K562 (cell line): ENCODE results near the gene BSPRY. TPM values are rescaled to one million over a fixed set of nuclear protein-coding genes. Genes with fewer than 3 reads are reported as not detected.

ENCODE experiments used
- CBX2 ChIP-seq: fragments of 200-600 bp; sonication (generic); IDR thresholded peaks from one replicate; pipeline ENCODE4 v1.6.1; 2012; ENCODE audit warnings: mild to moderate bottlenecking, low read length, inconsistent platforms; ENCODE audit not compliant: insufficient read depth, poor library complexity, severe bottlenecking
- CC2D1A ChIP-seq: fragments of 450-650 bp; IDR thresholded peaks from 2 replicates; pipeline ENCODE4 v1.6.1; 2017; ENCODE audit warnings: mild to moderate bottlenecking
- COPS2 ChIP-seq: fragments of 450-650 bp; conservative IDR thresholded peaks from 2 replicates; pipeline ENCODE4 v1.6.1; 2016; ENCODE audit warnings: mild to moderate bottlenecking, moderate library complexity
- CSDE1 ChIP-seq, 2 experiments: fragments of 450-650 bp; IDR thresholded peaks; 2 replicates each; pipeline ENCODE4 v1.6.1; 2016; ENCODE audit warnings: mild to moderate bottlenecking in 1 of 2
- EHMT2 ChIP-seq: fragments of 450-650 bp; IDR thresholded peaks from 2 replicates; pipeline ENCODE4 v1.6.1; 2018; ENCODE audit warnings: antibody characterized with exemption
- FOXO4 ChIP-seq: fragments of 450-650 bp; formaldehyde crosslinking; IDR thresholded peaks from 2 replicates; pipeline ENCODE4 v1.4.0; 2020; ENCODE audit warnings: mild to moderate bottlenecking, moderate library complexity
- FUS ChIP-seq: fragments of 200-400 bp; formaldehyde crosslinking; optimal IDR thresholded peaks from 2 replicates; pipeline ENCODE3; 2017; ENCODE audit warnings: low read depth, low read length
- IFI16 ChIP-seq: fragments of 250-450 bp; sonication (Bioruptor Pico); IDR thresholded peaks from 2 replicates; pipeline ENCODE4 v2.1.2; 2022; ENCODE audit warnings: mild to moderate bottlenecking, inconsistent platforms
- JUNB ChIP-seq: fragments of 450-650 bp; formaldehyde crosslinking; conservative IDR thresholded peaks from 2 replicates; pipeline ENCODE4 v1.4.0; 2020; ENCODE audit warnings: mild to moderate bottlenecking
- NFIC ChIP-seq: fragments of 450-650 bp; IDR thresholded peaks from 2 replicates; pipeline ENCODE4 v1.6.1; 2017; ENCODE audit warnings: mild to moderate bottlenecking, inconsistent platforms
- NR0B1 ChIP-seq: fragments of 450-650 bp; IDR thresholded peaks from one replicate; pipeline ENCODE4 v1.6.1; 2018; ENCODE audit warnings: mild to moderate bottlenecking, moderate library complexity; ENCODE audit not compliant: partially characterized antibody
- RFX5 ChIP-seq: IDR thresholded peaks from 2 replicates; pipeline ENCODE4 v1.6.1; 2011; ENCODE audit warnings: low read depth, mild to moderate bottlenecking, improper control_type of control experiment, low read length
- RREB1 ChIP-seq: fragments of 250-450 bp; sonication (Bioruptor Pico); IDR thresholded peaks from 2 replicates; pipeline ENCODE4 v1.4.0; 2020
- SLC30A9 ChIP-seq: fragments of 250-450 bp; sonication (Bioruptor Pico); IDR thresholded peaks from 2 replicates; pipeline ENCODE4 v1.8.0; 2022; ENCODE audit warnings: mild to moderate bottlenecking, moderate library complexity
- SNAPC5 ChIP-seq: fragments of 250-450 bp; sonication (Bioruptor Pico); IDR thresholded peaks from 2 replicates; pipeline ENCODE4 v1.8.0; 2021; ENCODE audit warnings: moderate library complexity, mild to moderate bottlenecking, inconsistent platforms
- TRIM24 ChIP-seq, 2 experiments: fragments of 450-650 bp; IDR thresholded peaks; 2 replicates each; pipeline ENCODE4 v1.6.1; 2016
- U2AF1 ChIP-seq: fragments of 200-400 bp; formaldehyde crosslinking; optimal IDR thresholded peaks from 2 replicates; pipeline ENCODE3; 2017; ENCODE audit warnings: mild to moderate bottlenecking, low read depth, low read length, moderate library complexity
- ZFP30 ChIP-seq: fragments of 250-450 bp; sonication (Bioruptor Pico); IDR thresholded peaks from 2 replicates; pipeline ENCODE4 v1.8.0; 2022; ENCODE audit warnings: moderate library complexity, mild to moderate bottlenecking, inconsistent platforms, borderline replicate concordance
- ZNF384 ChIP-seq: IDR thresholded peaks from 2 replicates; pipeline ENCODE4 v1.6.1; 2012; ENCODE audit warnings: low read depth, low read length, improper control_type of control experiment
- ZNF75A ChIP-seq: fragments of 450-650 bp; formaldehyde crosslinking; IDR thresholded peaks from 2 replicates; pipeline ENCODE4 v1.4.0; 2020; ENCODE audit warnings: mild to moderate bottlenecking
- ZSCAN29 ChIP-seq: fragments of 450-650 bp; IDR thresholded peaks from 2 replicates; pipeline ENCODE4 v1.6.1; 2017
- polyA plus RNA-seq, 8 experiments: library from polyadenylated mRNA; depleted of rRNA in 4 of 8; stranded (reverse) in 5 of 8; unstranded in 3 of 8; fragments of >200 nt; fragmentation: Nextera tagmentation in 2 of 8; fragmentation: Illumina TruSeq in 1 of 8; extraction: Ambion mirVana in 2 of 8; extraction: Trizol in 1 of 8; gene quantifications; 2 replicates each; pipeline versions ENCODE4 v1.2.1 to v1.2.3, GENCODE V29; 2011 to 2014; ENCODE audit warnings: inconsistent platforms in 1 of 8, missing spikeins in 1 of 8
- total RNA-seq, 7 experiments: library from RNA; depleted of rRNA in 6 of 7; stranded (reverse); fragments of >200 nt in 6 of 7; fragmentation: Illumina TruSeq in 2 of 7; extraction: Trizol in 2 of 7; gene quantifications; 2 replicates each; pipeline versions ENCODE4 v1.2.1 to v1.2.3, GENCODE V29; 2011 to 2021; ENCODE audit warnings: low replicate concordance in 1 of 7

BSPRY gene
- total and polyA plus RNA-seq, 9 of the 15 experiments (the other 6 are each of a cell fraction or from before 2014, with no cell fraction given) = 0.07 to 0.67 (median 0.18) TPM

- TF ChIP-seq RREB1 (no peak), ZNF75A (no peak), ZNF384 (peak; percentile 28; the same call in 1 of the 2 replicates), EHMT2 (no peak), FOXO4 (no peak), FUS (no peak), ZSCAN29 (peak; percentile 85), CC2D1A (peak; percentile 49; the same call in 1 of the 2 replicates), JUNB (CRISPR knock-in tag) (no peak), SNAPC5 (CRISPR knock-in tag) (no peak), U2AF1 (peak; percentile 27), ZFP30 (CRISPR knock-in tag) (no peak), TRIM24 (IDR thresholded peaks at IDR 0.05) (peak; percentile 48 to 84; a peak in 3 of 4 replicates), NR0B1 (no peak), CSDE1 (IDR thresholded peaks at IDR 0.05) (no peak), NFIC (no peak; the same call in none of the 2 replicates), SLC30A9 (CRISPR knock-in tag) (no peak), COPS2 (no peak), IFI16 (CRISPR knock-in tag) (no peak), CBX2 (no peak), RFX5 (no peak)
These were observed 61.0 kb downstream of the BSPRY start, which contains the start of the genes C9orf43 and POLE3 (continued) for GRCh38 chr9:113410207-113410864.
